ENCODE results near the gene HLA-DMB.

DNA sequence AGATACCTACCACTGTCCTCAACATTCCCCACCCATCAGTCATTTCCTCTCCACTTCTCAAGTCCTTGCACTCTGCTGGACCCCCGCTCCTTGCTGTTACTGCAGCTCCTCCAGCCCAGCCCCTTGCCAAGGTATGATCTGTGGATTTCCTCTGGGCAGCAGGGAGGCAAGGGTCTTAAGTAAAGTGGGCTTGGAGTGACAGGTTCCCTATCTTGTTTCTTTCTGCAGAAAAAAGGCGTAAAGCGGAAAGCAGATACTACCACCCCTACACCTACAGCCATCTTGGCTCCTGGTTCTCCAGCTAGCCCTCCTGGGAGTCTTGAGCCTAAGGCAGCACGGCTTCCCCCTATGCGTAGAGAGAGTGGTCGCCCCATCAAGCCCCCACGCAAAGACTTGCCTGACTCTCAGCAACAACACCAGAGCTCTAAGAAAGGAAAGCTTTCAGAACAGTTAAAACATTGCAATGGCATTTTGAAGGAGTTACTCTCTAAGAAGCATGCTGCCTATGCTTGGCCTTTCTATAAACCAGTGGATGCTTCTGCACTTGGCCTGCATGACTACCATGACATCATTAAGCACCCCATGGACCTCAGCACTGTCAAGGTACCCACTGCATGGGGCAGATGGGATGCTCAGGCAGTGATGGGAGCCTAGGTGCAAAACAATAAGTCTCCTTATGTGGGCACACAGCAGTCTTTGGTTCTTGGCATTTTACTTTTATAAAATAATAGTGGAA, 35.7 kb upstream of the HLA-DMB start:
- no peak for TF ChIP-seq EZH2 (IDR thresholded peaks at IDR 0.05; ENCODE audit: insufficient read depth, poor library complexity, severe bottlenecking)
- TF ChIP-seq EZH2phosphoT487 (IDR thresholded peaks at IDR 0.05; ENCODE audit: insufficient read depth, low read depth): no peak
